Measurements from ENCODE around the gene C1QC.

Gene C1QC

GRCh38 chr1:22691031-22691753 is 47.8 kb downstream of the C1QC start:
- TF ChIP-seq, protein P1, sequence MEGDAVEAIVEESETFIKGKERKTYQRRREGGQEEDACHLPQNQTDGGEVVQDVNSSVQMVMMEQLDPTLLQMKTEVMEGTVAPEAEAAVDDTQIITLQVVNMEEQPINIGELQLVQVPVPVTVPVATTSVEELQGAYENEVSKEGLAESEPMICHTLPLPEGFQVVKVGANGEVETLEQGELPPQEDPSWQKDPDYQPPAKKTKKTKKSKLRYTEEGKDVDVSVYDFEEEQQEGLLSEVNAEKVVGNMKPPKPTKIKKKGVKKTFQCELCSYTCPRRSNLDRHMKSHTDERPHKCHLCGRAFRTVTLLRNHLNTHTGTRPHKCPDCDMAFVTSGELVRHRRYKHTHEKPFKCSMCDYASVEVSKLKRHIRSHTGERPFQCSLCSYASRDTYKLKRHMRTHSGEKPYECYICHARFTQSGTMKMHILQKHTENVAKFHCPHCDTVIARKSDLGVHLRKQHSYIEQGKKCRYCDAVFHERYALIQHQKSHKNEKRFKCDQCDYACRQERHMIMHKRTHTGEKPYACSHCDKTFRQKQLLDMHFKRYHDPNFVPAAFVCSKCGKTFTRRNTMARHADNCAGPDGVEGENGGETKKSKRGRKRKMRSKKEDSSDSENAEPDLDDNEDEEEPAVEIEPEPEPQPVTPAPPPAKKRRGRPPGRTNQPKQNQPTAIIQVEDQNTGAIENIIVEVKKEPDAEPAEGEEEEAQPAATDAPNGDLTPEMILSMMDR (IDR thresholded peaks at IDR 0.05; ENCODE audit: control insufficient read depth, insufficient read depth, low read depth, low read length, missing control alignments), result no peak
- no peak overlapping the region for H3K4me3 ChIP-seq (ENCODE audit: control insufficient read depth, low read depth, low read length)
- no peak for DNase-seq (ENCODE audit: low read depth)

DNA sequence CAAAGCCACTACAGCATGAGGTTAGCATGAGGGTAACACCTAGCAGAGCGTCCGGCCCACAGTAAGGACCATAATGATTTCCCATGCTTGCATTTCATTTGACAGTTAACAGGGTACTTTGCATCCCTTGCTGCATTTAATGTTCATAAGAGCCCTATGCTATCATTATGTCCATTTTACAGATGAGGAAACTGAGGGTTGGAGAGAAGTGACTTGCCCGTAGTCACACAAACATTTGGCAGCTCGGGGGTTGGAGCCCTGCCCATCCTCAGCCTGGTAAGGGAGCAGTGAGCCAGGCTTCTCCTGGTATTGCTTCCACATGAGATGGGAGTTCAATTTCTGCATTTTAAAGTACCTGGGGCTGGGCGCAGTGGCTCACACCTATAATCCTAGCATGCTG is 50.7 kb downstream of the C1QC start:
- no peak overlapping the region for H3K4me3 ChIP-seq (ENCODE audit: control insufficient read depth, low read depth, low read length)
- TF ChIP-seq, protein P1 (IDR thresholded peaks at IDR 0.05; ENCODE audit: control insufficient read depth, insufficient read depth, low read depth, low read length, missing control alignments), result no peak
- DNase-seq (ENCODE audit: low read depth), result no peak

DNA sequence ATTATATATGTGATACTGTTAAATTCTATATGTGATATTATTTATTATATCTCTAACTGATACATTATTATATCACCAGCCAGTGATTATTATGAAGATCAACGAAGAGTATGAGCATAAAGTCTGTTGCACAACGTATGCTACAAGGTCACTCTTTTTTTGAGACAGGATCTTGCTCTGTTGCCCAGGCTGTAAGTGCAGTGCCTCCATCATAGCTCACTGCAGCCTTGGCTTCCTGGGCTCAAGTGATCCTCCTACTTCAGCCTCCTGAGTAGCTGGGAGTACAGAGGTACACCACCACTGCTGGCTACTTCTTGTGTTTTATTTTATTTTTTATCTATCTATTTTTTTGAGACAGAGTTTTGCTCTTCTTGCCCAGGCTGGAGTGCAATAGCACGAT is 53.2 kb downstream of the C1QC start:
- TF ChIP-seq, protein P1 (IDR thresholded peaks at IDR 0.05; ENCODE audit: control insufficient read depth, insufficient read depth, low read depth, low read length, missing control alignments), result no peak
- no peak for DNase-seq (ENCODE audit: low read depth)

More for the DNA sequence above, 53.2 kb downstream of the C1QC start:
- H3K4me3 ChIP-seq (ENCODE audit: control insufficient read depth, low read depth, low read length), result no peak overlapping the region

Measured in AG09309 (cell line).